CD4-positive, alpha-beta T cell treated with Interleukin-17A for 1 hour (primary cell): ENCODE data around the gene XIRP1.
"Not testable (repeated sequence)": the region's sequence is repeated elsewhere in the genome, so short reads cannot be mapped to it uniquely, and the experiment has no call there.

Experiments used
- DNase-seq: peaks from one replicate; pipeline ENCODE4 v3.0.0-alpha.2; 2020

Gene XIRP1

DNA sequence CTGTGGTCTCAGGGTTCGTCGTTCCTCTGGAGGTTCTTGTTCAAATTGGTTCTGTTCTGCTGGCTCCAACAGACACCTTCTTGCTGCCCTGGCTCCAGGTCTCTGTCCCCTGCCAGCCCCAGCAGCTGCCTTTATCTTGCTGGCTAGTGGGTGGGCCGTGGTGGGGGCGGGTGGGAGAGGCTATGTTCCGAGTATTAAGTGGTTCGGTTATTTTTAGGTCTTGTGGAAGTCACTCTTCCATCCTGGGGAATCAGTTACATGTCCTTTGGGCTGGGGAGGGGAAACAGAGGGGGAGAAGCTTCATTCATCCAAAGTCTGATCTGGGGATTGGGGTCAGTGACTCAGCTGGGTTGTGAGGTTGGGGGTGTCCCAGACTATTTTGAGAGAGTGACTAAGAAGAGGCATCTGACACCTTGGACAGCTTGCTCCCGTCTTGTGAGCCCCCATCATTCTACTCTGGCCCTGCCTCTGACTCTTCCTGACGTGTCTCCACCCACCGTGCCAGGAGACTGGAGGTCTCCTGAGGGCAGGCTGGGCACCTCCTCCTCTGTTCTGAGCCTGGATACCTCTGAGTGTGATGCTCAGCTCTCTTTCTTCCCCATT is at the start of gene XIRP1:
XIRP1 (minus strand) TSS at position 106 of the 603 bp plus-strand sequence. CDS start 3,150 bp downstream, outside the sequence.
- no peak for DNase-seq

DNA sequence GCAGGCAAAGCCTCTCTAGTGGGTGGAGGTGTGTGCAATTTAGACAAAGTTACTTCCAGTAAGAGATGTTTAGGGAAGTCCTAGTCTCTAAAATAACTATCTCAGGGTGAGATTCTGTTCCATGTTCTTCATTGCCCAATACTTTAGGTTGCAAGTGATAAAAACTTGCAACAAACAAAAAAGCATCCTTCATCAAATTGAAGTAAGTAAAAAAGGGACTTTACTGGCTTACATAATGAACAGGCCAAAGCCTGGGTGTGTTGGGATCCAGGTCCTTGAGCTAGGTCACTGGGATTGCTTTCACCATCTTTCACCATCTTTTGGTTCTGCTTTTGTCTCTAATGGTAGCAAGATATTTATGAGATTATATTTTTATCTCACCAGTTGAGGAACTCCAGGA is 49.2 kb upstream of the XIRP1 start:
- DNase-seq = no peak

DNA sequence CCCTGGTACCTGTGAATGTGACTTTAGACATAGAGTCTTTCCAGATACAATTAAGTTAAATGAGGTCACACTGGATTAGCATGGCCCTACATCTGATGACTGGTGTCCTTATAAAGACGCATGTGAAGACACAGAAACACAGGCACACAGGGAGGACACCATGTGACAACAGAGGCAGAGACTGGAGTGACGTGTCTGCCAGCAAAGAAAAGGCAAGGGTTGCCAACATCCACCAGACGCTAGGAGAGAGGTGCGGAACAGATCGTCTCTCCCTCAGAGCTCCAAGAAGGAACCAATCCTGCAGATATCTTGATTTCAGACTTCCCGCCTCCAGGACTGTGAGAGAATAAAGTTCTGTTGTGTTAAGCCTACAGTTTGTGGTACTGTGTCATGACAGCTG is 44.6 kb upstream of the XIRP1 start:
- DNase-seq = no peak

GRCh38 chr3:39234651-39235050 is 42.3 kb upstream of the XIRP1 start:
- peak; percentile 67 for DNase-seq

GRCh38 chr3:39232859-39233258 is 40.5 kb upstream of the XIRP1 start:
- no peak for DNase-seq

DNA sequence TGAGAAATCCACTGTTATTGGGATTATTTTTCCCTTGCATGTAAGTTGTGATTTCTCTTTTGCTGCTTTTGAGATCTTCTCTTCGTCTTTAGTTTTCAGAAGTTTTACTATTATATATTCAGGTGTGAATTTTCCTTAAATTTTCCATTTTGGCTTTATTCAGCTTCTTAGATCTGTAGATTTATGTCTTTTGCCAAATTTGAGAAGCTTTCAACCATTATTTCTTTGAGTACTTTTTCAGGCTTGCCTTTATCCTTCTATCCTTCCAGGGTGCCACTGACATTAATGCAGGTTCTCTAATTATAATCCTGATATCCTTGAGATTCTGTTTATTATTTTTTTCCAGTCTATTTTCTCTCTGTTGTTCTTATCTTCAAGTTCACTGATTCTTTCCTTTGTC is 38.1 kb upstream of the XIRP1 start:
- DNase-seq = no peak

- DNase-seq = no peak
Observed at GRCh38 chr3:39228496-39228895, 36.1 kb upstream of the XIRP1 start.

GRCh38 chr3:39227596-39227995 is 35.2 kb upstream of the XIRP1 start:
- not testable (repeated sequence) for DNase-seq

DNA sequence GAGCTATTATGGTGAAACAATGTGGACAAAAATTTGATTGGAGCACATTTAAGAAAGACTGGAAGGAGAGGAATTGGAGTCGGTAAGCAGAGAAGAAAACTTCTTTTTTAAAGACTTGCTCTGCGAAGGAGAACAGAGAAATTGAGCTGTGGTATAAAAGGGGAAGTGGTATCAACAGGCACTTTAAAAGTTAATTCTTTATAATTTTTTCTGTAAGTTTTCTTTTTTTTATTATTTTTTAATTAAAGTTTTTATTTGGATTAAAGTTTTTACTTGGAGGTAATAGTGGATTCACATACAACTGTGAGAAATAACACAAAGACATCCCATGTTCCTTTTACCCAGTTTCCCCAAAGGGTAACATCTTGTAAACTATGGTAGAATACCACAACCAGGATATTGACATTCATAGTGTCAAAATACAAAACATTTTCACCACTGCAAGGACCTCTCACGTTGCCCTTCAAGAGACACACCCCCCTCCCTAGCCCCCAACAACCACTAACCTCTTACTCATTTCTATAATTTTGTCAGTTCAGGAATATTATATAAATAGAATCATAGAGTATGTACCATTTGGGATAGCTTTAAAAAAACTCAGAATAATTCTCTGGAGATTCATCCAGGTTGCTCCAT is 33.8 kb upstream of the XIRP1 start:
- no peak for DNase-seq

DNA sequence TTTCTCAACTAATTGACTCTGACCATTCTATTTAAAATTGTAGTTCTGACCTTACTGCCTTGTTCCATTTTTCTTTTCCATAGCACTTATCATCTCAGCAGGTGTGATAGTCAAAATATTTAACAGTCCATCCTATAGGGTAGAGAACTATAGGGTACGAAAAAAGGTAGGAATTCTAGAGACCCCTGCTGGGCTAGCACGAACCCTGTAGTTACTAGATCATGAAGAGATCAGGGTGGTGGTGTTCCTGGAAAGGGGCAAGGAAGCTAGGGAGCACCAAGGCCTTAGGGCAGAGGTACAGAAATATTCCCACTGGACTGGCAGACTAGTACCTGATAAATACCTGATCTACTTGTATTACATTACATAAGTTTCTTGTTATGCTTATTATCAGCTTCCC is 31.9 kb upstream of the XIRP1 start:
- no peak for DNase-seq

- DNase-seq = no peak
Observed at GRCh38 chr3:39222939-39223338, 30.5 kb upstream of the XIRP1 start.

GRCh38 chr3:39222462-39222861 is 30.1 kb upstream of the XIRP1 start:
- peak; percentile 43 for DNase-seq

- DNase-seq = no peak
Observed at GRCh38 chr3:39221141-39221530, 28.7 kb upstream of the XIRP1 start.

GRCh38 chr3:39220407-39221140 is 28.2 kb upstream of the XIRP1 start:
- DNase-seq = peak; percentile 12

DNA sequence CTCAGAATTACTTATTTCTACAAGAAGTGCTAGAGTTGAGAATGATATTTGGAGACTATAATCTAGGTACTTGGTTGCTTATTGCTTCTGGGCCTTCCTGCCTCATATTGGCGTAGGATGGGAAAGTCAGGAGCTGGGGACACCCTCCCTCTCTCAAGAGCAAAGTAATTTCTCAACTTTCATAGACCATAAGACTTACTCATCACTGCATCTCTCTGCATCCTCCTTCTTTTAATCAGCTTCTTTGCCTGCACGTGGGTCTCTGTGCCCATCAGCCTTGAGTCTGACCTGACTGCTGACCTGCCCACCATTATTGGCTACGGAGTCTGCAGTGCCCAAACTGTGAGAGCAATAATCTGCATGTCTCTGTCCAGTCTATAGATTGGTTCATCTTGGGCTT is 27.3 kb upstream of the XIRP1 start:
- DNase-seq = no peak

DNA sequence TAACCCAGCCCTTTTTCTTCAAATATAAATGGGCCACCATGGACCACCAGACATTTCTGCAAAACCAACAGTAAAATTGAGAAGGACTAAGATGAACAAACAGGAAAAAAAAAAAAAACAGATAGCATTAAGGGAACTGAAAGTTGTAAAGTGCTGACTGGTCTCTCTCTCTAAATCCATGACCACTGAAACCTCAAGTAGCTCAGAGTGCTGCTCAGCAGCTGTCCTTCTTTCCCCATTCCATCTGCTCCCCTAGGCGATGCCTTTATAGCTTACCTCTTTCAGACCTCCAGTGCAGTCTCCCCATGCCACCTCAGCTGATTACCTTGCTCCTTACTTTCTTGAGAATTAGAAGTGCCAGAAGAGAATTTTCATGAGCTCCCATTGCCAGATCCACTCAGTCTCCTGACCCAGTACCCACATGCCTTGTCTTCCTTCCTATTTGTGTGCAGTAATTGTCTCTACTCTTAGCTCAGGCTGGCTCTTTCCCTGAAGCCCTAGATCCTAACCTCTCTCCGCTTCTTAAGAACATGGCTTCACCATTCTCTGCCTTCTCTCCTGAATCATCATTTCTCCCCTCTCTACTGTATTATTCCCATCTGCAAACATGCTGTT is 23.9 kb upstream of the XIRP1 start:
- DNase-seq = no peak

- DNase-seq = no peak
Observed at GRCh38 chr3:39213613-39214012, 21.2 kb upstream of the XIRP1 start.

DNA sequence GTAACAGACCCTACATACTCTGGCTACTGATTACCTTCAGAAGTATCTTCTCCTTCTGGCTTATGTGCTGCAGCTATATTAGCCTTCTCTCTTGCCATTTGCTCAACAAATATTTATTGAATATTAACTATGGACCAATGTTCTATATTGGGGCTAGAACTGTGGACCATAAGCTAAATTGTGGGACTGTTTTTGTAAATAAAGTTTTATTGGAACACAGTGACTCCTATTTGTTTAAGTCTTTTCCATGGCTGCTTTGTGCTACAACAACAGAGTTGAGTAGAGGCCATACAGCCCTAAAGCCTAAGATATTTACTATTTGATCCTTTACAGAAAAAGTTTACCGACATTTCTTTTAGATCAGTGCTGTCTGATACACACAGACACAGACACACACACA is 20.3 kb upstream of the XIRP1 start:
- DNase-seq = no peak

DNA sequence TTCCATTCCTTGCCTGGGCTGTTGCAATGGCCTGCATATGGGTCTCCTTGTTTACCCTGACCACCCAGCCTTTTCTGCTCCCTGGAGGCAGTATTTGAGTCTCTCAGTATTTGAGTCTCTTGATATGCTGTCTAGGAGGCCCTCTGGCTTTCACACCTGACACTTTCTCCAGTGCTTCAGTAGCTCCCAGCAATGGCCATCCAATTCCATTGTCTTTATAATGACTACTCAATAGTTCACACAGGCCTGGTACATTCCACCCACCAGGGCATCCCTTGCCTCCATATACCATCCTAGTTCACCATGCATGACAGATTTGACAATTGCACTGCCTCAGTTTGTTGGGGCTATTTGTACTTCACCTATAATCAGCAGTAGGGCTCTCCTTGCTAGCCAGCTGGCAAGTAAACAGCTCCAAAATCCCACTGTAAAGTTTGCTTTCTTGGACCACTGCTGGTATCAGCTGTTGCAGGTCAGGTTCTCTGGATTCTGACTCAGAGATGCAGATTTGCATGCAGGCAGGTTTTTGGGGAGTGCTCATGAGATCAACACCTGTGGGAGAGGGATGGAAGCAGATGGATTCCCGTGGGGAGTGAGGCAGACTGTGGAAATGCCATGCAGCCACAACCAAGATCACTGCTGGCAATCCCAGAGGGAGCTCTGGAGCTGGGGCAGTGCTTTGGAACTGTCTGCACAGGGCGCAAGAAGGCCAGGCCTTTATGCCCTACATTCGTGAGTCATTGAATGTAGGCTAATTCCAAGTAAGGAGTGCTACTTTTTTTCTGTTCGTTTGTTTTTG is 19.1 kb upstream of the XIRP1 start:
- no peak for DNase-seq

DNA sequence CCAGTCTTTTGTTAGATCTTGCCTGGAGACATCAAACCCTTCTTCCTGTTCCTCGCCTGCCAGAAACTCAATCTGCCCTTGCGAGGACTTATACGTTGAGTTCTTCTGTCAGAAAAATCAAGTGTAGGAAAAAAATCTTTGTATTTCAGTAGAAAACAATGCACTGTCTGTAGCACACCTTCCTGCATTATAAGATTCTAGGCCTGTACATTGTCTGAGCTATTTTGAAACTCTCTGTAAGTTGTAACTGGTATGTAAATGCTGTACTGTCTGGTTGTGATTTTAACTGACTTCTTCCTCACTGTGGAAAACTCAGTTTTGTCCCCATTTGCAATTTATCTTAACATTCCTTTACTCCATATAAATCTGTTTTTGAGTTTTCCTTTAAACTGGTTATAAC is 17.7 kb upstream of the XIRP1 start:
- no peak for DNase-seq

- no peak for DNase-seq
Observed at GRCh38 chr3:39209329-39209970, 17.1 kb upstream of the XIRP1 start.

DNA sequence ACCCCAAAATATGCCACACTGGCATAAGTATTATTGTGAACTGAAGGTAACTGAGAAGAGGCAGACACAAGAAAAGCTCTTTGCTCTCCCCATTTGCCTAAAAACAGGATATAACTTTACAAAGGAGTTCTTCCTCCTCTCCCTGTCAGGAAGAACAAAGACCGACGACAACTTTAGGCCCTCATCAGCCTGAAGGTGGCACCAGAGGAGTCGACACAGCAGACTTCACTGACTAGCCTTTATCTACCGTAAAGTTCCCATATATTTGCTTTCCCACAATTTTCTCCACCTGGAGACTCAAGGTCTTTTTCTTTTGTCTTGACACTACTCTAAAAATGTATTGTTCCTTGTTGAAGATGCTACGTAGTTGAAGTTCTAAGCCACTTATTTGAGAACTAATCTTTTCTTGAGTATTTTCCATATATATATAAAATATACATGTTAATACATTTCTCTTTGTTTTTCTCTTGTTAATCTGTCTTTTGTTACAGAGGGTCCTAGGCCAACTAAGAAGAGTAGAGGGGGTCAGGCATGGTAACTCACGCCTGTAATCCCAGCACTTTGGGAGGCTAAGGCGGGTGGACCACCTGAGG is 16.2 kb upstream of the XIRP1 start:
- DNase-seq = peak; percentile 63
